D341Med (cell line): Measurements from ENCODE around the gene GAD1.

ENCODE experiments used
- DNase-seq: peaks from one replicate; pipeline ENCODE4 v3.0.0; 2012; ENCODE audit warnings: low spot score

GAD1 gene

DNA sequence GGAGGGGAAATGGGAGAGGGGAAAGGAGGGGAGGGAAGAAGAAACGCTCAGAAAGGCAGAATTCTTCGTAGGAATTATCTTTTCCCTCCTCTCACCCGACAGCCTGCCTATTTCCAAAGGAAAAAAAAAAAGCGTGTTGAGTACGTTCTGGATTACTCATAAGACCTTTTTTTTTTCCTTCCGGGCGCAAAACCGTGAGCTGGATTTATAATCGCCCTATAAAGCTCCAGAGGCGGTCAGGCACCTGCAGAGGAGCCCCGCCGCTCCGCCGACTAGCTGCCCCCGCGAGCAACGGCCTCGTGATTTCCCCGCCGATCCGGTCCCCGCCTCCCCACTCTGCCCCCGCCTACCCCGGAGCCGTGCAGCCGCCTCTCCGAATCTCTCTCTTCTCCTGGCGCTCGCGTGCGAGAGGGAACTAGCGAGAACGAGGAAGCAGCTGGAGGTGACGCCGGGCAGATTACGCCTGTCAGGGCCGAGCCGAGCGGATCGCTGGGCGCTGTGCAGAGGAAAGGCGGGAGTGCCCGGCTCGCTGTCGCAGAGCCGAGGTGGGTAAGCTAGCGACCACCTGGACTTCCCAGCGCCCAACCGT, at the start of gene GAD1:
TSS of gene GAD1 (plus strand) at position 384 of the 589 bp plus-strand sequence. CDS start 1,705 bp downstream, outside the sequence.
- peak; percentile 71 for DNase-seq

GRCh38 chr2:170770008-170770605, 46.6 kb upstream of the GAD1 start, which contains the start of gene ERICH2:
Gene ERICH2, plus strand, starts transcription at chr2:170770378. Its CDS starts 304 bp downstream, at chr2:170770682.
- DNase-seq = peak; percentile 60

- DNase-seq = peak; percentile 88
These were observed 45.9 kb upstream of the GAD1 start for GRCh38 chr2:170770606-170771420.

GRCh38 chr2:170771421-170771937, 45.2 kb upstream of the GAD1 start:
- DNase-seq = no peak

- DNase-seq = no peak
These were observed 44.4 kb upstream of the GAD1 start for GRCh38 chr2:170772295-170772694.

GRCh38 chr2:170774074-170774473, 42.6 kb upstream of the GAD1 start:
- no peak for DNase-seq

GRCh38 chr2:170778900-170779299, 37.8 kb upstream of the GAD1 start:
- no peak for DNase-seq

DNA sequence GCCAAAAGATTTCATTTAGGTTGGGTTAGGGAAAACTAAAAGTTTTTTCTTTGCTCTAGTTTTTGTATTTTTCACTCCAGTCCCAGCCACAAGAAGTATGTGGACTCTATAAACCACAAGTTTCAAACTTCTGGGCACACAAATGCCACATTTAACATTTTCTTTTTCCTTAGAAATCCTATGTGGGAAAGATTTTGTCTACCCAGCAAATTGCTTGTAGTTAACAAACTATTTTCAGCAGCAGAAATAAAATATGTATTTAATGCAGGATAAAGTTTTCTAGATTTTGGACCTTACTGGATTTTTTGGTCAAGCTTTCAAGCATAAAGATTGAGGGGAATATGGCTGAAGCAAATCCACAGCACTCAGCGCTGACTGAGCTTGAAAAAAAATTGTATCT, 37.4 kb upstream of the GAD1 start:
- no peak for DNase-seq

DNA sequence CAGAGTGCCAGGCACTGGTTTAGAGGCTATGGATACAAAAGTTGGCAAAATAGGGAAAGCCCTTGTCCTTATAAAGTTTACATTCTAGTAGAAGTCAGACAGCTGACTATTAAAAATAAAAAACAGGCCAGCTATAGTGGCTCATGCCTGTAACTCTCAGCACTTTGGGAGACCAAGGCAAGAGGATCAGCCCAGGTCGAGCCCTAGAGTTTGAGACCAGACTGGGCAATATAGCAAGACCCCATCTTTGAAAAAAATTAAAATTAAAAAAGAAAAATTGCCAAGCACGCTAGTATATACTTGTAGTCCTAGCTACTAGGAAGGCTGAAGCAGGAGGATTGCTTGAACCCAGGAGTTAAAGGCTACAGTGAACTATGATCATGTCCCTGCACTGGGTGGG, 34.0 kb upstream of the GAD1 start:
- no peak for DNase-seq

GRCh38 chr2:170783549-170783948, 33.1 kb upstream of the GAD1 start:
- DNase-seq = no peak

DNA sequence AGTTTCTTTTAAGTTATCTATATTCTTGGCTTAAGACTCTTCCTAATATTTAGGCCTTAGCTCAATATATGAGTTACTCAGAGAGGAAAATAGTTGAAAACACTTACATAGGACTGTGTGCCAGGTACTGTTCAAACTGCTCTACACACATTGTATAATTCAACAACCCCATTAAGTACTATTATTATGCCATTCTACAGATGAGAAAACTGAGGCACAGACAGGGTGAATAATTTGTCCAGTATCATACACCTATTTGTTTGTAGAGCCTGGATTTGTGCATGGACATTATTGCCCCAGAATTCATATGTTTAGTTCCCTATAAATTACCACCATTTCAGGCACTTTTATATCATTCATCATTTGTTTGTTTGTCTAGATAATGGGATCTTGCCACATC, 17.7 kb upstream of the GAD1 start:
- no peak for DNase-seq

DNA sequence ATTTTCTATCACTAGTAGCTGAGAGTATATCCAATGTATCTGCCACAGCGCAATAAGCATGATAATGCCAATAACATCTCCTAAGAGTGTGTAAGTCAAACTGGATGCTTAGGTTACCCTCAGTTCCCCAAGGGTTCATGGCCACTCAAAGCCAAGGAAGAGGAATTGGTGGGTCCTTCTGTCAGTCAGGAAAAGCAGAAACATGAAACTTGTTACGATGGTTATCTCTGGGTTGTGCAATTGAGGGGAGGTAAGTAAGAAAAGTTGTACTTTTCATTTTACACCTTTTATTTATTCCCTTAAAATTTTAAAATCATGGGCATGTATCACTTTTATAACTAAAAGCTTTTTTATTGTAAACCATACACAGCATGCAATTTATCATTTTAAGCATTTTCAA, 10.1 kb upstream of the GAD1 start:
- DNase-seq = no peak

DNA sequence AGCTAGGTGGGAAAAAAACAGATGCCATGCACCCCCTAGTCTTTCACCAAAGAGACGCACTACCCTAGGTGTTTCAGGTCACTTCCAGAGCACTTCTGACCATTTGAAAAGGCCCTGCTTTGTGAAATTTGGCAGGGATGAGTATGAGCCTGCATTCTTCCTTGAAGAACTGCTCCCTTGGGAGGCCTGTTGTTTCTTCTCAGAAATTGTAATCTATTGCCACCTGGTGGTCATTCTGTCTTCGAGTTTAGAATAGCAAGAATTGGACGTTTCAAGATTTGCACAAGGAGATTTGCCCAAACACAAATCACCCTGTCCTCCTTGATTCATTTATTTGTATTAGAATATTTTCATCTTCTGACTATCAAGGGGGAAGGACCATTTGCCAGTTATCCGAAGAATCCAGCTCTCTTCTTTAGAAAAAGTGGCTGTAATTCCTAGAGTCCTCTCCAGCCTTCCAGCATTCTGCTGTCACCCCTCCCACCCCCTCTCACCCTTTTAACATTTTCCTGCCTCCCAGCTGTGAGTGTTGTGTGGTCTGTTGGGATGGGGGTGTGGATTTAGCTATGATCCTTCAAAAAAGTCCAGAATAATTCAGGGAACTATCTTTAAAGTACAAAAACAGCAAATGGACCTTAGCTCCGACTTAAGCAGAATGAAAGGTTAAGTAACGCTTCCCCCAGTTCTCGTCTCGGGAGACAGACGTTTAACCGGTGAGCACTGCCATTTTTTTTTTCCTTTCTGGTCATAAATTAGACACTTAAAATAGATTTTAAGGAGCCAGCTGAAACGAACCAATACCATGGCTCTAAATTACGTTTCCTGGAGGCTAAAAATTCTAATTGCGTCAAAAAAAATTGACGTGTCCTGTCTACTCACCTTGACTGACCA, 3.7 kb upstream of the GAD1 start:
- DNase-seq = peak; percentile 55

- no peak for DNase-seq
These were observed 2.8 kb upstream of the GAD1 start for GRCh38 chr2:170813611-170814532.

DNA sequence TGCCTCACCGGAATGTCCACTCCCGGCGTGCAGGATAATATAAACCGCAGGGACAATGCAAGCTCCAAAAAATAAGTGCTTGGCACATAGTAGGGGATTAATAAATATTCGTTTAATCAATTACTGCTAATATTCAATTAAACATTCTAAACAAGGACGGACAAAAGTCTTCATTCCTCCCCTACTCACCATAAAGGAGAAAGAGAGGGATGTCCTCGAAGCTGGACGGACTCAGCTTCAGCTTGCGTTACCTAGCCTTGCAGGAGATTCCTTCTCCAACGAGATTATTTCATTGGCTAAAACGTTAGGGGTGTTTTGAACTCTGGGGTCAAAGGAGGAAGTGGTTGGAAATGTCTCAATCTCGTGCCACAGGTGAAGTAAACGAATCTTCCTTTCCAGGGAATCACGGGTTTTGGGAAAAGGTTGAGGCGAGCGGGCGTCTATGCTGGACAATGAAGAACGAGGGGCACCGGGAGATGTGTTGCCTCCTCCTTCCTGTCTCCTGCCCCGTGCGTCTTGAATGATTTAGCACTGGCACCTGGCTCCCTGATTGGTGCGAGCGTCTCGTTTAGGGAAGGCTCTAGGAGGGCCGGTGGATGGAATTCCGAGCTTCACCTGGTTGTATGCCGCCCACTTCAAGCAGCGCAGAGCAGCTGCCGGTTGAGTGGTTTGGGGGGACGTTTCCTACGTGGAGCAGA, 2.0 kb upstream of the GAD1 start:
- no peak for DNase-seq

DNA sequence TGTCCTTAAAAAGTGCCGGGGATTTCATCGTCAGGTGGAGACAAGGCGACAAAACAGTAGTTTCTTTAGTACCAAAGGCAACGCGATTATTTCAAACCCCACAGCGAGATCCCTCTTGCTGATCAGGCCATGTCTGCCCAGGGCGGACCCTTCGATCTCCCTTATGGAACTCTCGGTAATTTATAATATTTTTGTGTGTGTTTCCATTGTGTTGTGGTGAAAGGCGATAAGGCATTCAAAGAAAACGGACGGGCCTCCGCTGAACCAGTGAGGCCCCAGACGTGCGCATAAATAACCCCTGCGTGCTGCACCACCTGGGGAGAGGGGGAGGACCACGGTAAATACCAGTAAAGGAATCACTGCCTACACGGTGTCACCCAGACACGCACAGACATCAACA, 1.4 kb upstream of the GAD1 start:
- no peak for DNase-seq

DNA sequence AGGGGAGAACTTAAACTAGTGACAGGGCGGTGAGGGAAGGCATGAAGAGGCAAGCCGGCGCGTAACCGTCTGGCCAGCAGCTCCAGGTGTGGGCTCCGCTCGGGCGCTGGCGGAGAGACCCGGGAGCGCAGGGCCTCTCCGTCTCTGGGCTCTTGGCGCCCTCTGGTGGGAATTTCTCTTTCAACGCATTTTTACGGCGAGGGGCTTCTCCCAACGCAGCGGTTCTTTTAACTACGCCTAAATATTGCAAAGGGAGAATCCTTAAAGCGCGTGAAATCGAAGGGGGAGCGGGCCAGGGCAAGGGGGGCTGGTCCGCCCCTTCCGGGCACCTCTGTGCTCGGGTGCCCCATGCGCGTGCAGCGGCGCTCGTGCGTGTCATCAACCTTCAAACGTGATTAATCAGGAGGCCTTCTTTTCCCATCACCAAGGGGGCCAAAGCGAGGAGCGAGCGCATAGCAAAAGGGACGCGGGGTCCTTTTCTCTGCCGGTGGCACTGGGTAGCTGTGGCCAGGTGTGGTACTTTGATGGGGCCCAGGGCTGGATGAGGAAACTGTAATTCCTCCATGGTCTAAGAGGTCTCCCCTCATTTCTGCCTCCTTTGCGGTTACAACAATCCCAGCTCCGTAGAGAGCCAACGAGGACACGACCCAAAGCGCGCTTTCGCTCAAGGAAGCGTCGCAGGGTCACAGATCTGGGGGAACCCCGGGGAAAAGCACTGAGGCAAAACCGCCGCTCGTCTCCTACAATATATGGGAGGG, 762 bp upstream of the GAD1 start:
- peak; percentile 85 for DNase-seq

GRCh38 chr2:170817093-170818035, 677 bp downstream of the GAD1 start:
- peak; percentile 52 for DNase-seq
